ENCODE results near the gene NANS.
"Not testable (repeated sequence)": the region's sequence is repeated elsewhere in the genome, so short reads cannot be mapped to it uniquely, and the experiment has no call there.

NANS gene

DNA sequence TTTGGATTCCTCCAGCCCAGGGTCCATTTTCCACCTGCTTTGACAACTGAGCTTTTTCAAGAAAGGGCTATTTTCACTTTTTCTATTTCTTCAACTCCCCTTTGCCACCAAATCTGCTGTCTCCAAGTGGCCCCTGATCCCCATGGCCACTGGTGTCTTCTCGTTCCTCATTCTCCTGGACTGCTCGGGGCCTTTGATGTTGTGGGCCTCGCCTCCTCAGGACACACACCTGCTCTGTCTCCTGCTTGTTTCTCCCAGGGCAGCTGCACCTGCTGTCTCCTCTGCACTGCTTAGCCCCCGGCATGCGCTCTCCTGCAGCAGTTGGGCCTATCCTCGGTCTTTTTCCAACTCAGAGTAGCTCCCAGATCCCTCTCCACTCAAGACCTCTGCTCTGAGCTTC is 16.3 kb upstream of the NANS start:
- no peak for DNase-seq

DNA sequence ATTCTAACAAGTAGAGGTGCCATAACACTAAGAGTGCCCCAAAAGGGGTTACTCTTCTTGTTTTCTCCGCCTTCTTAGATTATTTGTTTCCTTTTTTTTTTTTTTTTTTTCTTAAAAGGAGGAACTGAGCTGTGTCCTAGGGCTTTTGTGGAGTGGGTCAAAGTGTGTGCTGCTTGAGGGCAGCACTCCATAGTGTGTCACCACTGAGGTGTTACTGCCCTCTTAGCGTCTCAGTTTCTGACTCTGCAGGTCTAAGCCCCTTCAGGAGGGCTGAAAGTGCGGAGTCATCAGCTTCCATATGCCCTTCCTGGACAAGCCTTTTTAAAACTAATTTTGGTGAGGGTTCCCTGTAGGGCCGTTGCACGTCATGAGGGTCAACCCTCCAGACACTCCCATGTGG is 12.6 kb upstream of the NANS start:
- DNase-seq = no peak

DNA sequence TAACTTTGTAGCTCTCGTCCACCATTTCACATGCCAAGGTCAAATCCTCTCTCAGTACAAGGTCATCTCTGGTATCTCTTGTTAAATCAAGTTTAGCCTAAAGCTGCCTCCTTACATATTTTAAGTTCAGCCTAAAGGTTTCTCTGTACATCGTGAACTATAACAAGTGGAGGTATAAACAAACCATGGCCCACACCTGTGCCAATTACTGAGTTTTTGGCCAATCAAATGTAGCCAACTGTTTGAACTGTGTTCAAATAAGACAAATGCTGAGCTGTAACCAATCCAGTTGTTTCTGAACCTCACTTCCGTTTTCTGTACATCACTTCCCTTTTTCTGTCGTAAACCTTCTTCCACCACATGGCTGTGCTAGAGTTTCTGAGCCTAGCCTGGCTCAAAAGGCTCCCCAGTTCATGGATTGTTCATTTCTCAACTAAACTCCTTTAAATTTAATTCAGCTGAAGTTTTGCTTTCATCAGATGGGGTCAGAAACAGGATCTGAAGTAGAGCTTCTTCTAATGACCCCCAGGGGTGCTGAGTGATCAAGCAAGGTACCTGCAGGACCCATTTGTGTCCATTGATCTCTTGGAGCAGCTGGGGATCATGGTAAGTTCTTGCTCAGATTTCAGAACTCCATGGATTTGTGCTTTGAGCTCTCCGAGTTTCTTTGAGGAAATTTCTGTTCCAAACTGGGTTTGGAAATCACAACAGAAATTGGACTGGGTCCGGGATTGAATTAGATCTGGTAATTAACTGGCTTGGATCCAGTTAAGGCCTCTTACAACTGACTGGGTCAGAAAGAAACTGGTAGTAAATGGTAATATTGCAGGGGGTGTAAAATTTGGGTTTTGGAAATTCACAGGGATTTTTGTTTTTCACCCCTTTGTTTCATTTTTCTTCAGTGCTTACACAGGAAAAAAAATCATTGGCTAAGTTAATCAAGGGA is 11.0 kb upstream of the NANS start:
- peak; percentile 96 for DNase-seq

DNA sequence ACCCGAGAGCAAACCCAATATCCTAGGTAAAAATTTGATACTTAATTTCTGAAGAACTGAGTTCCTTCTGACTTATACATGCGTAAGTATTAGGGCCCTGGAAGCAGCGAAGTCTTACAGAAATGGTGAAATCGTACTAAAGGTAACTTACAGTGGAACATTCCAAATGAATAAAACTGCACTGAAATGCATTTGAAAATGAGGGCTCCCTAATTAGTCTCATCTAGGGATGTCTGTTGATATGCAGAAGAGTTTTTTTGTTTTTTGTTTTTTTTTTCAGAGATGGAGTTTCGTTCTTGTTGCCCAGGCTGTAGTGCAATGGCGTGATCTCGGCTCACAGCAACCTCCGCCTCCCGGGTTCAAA is 10.4 kb upstream of the NANS start:
- DNase-seq = no peak

DNA sequence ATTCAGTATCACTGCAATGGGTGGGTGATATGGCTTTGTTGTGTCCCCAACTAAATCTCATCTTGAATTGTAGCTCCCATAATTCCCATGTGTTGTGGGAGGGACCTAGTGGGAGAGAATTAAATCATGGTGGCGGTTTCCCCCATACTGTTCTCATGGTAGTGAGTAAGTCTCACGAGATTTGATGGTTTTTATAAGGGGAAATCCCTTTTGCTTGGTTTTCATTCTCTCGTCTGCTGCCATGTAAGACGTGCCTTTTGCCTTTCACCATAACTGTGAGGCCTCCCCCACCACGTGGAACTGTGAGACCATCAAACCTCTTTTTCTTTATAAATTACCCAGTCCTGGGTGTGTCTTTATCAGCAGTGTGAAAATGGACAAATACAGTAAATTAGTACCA is 9.5 kb upstream of the NANS start:
- DNase-seq = peak; percentile 35

DNA sequence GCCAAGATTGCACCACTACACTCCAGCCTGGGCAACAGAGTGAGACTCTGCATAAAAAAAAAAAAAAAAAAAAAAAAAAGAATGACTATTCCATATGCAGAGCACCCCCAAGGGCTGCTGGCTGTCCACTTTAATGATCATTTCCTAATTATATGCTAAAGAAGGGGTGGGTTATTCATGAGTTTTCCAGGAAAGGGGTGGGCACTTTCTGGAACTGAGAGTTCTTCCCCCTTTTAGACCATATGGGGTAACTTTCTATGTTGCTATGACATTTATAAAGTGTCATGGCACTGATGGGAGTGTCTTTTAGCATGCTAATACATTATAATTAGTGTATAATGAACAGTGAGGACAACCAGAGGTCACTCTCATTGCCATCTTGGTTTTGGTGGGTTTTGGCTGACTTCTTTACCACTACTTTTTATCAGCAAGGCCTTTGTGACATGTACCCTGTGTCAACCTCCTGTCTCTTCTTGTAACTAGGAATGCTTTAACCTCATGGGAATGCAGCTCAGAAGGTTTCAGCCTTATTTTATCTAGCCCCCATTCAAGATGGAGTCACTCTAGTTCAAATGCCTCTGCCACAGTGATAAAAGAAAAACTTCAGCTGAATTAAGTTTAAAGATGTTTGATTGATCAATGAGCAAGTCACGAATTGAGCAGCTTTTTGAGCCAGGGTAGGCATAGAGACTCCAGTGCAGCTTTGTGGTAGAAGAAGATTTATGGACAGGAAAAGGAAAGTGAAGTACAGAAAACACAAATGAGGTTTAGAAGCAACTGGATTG is 7.1 kb upstream of the NANS start:
- DNase-seq = peak; percentile 44

DNA sequence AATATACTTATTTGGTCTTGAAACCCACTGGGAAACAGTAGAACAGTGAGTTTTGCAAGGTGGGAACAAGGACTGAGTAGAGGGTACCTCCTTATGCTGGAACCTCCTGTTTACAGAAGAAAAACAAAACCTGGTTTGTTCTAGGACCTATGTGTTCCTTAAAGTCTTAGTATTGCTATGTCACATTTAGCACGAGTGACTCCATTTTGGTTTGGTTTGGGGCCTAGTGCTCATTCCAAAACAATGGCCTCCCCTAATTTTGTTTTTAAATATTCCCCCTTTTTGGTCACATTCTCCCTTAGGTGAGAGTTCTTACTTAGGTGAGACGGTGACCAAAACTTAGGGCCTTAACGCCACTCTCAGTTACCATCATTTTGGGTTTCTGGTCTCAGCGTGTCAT is 6.2 kb upstream of the NANS start:
- no peak for DNase-seq

DNA sequence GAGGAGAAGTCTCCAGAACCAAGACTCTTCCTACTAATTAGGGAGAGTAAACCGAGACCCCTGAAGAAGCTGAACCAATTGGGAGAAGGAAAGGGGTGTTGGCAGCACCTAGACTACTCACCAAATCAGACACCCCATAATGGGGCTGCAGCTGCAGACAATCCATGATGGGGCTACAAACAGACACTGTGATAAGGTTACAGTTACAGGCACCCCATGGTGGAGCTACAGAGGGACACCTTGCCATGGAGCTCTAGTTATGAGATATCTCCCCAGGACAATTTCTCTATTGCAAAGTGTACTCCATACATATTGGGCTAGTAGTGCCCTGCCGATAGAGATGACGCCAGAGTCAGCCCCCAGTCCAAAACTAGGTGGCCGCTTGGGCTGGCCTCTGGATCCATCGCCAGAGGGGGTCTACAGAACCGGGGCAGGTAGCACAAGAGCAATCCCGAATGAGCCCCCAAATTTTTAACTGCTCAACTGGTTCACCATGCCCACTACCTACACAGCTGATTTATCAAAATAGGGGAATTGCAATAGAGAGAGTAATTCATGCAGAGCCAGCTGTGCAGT is 2.1 kb upstream of the NANS start:
- DNase-seq = no peak

DNA sequence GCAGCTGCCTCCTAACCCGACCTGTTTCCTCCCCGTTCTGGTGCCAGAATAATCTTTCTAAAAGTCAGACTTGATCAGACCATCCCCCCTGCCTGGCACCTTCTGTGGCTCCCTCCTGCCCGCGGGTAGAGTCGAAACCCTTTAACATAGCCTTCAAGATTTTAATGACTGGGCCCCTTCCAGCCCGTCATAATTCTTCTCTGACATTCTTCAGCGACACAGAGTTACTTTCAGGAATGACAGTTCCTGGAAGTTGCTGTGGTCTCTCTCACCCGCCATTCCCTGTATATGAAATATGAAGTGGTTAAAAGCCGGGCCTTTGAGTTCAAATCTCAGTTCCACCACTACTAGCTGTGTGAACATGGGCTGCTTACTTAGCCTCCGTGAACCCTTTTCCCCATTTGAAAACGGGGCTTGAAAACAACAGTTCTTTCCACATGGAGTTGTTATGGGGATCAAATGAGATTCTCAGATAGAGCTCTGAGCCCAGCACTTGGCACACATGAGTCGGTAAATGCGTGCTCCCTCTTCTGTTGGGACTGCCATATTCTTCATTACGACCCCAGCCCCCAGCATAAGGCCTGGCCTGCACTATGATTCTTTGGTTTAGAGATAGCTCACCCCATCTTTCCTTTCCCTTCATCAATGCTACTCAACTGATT is 737 bp downstream of the NANS start:
- DNase-seq = peak; percentile 48

DNA sequence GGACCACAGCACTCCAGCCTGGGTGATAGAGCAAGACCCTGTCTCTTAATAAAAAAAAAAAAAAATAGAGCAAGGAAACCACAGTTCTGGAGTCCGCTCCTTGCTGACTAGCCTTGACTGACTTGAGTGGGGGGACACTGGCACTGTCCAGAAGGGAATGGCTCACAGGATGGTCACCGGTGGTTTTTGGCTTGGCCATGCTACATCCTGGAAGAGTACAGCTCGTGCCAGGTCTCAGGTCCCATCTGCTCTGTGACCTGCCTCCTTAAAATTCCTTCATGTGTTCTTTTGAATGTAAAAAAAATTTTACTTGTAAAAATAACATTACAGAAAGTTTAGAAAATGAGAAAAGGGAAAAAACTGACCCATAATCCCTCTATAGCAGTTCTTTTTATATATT is 5.6 kb downstream of the NANS start:
- DNase-seq = no peak

DNA sequence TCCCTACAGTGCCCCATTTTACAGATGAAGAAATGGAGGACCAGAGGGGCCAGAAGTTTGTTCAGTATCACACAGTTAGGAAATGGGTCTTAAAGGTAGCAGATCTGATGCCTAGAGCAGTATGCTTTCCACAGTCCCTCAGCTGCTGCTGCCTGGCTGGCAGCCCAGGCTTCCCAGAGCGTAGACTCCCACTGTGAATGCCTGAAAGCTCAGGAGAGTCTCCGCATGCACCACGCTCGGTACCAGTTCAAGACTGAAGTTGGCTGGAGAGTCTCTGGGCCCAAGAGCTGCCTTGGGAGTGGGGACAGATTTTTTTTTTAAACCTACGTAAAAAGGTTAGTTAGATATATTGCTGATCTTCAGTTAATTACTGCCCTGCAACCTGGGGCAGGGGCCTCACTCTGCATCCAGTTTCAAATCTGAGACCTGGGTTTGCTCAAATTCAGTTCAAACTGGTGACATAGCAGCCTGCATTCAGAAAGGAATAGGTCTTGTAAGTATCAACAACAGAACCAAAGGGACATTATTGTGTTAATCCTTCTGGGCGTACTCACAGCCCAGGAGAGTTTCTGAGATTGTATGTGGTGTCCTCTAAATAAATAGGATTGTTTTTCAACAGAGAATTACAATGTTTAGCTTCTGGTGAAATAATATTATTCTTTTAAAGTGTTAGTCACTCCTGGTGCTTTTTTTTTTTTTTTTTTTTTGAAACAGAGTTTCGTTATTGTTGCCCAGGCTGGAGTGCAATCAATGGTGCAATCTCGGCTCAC is 8.3 kb downstream of the NANS start:
- no peak for DNase-seq

DNA sequence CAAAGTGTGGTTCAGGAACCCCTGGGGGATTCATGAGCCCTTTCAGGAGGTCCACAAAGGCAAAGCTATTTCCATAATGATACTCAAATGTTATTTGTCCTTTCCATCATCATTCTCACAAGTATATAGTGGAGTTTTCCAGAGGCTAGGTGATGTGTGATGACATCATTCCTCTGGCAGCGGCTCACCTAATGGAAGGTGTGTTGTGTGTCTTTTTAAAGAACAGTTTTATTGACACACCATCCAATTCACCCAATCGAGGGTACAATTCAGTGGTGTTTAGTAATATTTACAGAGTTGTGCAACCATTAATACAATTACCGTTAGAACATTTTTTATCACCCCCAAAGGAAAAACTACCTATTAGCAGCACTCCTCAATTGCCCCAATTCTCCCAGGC is 9.7 kb downstream of the NANS start:
- no peak for DNase-seq

DNA sequence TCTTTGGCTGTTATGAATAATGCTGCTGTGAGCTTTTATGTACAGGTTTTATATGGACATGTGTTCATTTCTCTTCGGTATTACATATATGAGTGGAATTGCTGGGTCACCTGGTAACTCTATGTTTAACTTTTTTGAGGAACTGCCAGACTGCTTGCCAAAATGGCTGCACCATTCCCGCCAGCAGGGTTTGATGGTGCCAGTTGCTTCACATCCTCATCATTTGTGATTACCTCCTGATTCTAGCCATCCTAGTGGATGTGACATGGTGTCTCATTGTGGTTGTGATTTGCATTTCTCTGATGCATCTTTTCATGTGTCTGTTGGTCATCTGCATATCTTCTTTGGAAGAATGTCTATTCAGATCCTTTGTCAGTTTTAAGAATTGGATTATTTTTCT is 10.7 kb downstream of the NANS start:
- no peak for DNase-seq

DNA sequence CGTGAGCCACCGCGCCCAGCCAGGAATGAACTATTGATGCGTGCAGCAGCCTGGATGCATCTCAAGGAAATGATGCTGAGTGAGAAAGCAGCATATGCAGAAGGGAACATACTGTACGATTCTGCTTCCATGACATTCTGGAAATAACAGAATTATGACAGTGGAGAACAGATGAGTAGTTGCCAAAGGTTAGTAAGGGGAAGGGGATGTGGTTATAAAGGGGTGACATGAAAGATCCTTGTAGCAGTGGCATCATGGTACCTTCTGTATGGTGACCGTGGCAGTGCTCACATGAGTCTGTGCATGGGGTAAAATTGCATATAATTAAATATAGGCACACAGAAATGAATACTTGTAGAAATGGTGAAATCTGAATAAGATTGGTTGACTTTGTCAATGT is 13.0 kb downstream of the NANS start:
- DNase-seq = no peak

DNA sequence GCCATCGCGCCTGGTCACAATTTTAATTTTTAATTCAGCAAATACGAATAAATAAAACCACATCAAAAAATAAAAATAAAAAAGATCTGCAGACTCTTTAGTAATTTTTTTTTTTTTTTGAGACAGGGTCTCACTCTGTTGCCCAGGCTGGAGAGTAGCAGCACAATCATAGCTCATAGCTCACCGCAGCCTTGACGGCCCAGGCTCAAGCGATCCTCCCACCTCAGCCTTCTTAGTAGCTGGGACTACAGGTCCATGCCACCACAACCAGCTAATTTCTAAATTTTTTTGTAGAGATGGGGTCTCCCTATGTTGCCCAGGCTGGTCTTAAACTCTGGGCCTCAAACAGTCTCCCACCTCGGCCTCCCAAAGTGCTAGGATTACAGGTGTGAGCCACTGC is 14.2 kb downstream of the NANS start:
- no peak for DNase-seq

DNA sequence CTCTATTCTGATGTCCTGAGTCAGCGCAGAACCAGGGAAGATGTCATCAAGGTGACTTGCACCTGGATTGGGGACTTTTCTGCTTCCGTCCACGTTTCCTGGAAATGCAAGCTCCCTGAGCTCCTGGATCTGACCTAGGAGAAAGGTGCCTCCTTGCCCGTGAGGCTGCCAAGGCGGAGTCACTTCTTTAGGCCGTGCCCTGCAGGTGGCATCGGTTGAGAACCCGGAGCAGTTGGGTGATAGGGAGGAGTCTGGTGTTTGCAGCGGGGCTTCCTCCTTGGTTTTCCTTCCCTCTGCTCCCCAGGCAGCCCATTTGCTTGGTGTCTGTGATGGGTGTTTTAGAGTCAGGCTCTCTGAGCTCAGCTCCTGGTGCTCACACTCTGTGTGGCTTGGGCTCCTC is 15.2 kb downstream of the NANS start:
- DNase-seq = no peak

DNA sequence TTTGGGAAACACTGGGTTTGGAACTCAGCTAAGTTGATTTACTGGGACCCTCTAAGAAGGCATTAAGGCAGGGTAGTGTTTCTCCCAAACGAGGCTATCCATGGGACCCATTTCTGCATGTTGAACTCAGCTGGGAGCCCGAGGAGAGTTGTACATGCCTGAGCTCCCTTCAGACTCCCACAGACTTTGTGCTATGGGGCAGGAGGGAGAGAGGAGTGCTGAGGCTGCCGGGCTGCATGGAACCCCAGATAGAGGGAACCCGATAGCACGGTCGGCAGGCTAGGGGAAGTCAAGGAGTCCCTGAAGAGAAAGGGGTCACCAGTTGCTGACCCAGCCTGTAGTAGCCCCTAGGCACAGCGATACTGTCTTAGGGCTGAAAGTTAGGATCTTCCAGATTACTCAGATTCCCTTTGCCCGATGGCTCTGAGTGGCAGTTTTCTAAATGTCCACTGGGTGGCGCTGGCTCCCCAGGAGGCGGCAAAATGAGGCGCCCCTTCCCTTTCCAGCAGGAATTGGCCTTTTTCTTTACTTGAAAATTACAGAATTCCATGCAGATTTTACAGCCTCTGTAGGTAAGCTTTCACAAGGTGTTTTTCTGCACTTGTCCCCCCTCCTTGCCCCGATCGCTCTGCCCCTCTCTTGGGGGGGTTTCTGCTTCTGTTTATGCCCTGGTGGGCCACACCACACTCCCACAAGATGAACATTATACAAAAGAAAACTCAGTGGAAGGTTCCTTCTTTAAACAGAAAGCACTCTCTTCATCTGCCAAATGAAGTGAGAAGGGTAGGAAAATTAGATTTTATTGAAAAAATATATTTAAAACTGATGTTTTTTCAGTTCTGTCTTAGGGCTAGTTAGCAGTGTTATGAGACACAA is 17.8 kb downstream of the NANS start:
- DNase-seq = peak; percentile 73

DNA sequence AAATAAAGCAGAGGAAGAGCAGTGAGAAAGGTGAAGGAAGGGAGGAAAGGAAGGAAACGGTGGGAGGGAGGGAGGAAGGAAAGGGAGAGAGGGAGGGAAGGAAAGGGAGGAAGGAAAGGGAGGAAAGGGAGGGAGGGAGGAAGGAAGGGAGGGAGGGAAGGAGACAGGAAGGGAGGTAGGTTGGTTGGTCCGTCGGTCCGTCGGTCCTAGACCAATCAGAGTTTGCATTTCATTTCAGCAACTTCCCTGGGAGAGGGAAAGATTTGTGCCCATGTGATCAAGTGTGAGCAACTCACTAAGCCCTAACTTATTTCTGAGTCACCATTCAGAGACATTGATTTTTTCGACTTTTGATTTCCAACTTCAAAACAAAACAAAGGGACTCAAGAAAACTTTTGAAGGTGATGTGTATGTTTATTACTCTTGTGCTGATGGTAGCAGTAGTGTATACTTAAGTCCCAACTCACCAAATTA is 18.8 kb downstream of the NANS start:
- DNase-seq = no peak

DNA sequence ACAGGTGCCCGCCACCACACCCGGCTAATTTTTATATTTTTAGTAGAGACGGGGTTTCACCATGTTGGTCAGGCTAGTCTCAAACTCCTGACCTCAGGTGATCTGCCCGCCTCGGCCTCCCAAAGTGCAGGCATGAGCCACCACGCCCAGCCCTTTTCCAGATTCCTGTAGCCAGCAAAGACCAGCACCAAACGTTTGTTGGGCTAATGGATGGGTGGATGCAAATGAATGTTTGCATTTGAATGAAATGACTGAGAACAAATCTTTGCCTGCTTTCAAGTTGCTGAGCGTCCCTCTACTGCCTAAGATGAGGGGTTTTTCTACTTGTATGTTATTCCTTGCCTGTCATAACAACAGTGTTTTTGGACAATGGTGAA is 20.0 kb downstream of the NANS start:
- not testable (repeated sequence) for DNase-seq

DNA sequence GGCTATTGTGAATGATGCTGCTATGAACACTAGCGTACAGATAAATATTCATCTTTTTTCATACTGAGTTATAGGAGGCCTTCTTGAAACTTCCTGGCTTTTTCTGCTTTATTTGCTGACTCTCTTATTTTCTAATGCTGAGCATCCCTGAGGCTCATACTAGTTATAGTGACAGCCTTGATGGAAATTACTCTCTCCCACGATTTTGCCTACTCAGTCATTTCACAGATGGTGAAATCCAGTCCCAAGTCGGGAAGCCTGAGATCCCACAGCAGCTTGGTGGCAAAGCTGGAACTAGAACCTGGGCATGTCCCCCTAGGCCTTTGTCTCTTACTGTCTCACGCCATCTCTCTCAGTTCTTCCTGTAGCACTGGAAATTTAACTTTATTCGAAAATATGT is 22.4 kb downstream of the NANS start:
- no peak for DNase-seq

DNA sequence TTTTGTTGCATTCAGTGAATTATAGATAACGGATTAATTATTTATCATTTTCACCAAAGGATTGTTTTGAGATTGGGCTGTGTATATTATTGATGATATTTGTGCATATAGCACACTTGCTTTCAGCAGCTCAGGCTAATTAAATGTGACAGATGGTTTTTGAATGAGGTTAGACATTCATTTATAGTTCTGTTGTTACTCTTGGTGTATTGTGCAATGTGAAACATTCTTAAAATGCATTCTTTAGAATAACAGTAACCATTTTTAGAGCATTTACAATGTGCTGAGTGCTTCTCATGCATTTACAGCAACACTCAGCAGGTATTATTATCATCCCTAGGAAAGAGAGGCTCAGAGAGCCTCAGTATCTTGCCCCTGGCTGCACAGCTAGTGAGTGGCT is 23.8 kb downstream of the NANS start:
- DNase-seq = no peak

DNA sequence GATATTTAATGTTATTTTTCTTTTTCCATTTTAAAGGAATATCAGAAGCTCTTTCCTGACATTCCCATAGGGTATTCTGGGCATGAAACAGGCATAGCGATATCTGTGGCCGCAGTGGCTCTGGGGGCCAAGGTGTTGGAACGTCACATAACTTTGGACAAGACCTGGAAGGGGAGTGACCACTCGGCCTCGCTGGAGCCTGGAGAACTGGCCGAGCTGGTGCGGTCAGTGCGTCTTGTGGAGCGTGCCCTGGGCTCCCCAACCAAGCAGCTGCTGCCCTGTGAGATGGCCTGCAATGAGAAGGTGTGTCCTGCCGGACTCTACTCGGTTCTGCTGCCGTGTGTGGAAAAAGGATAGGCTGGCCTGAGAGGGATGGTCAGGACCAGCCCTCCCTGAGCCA is 24.2 kb downstream of the NANS start:
- DNase-seq = no peak
